ENCODE data around the gene BMP8A.
"Not testable (repeated sequence)": the region's sequence is repeated elsewhere in the genome, so short reads cannot be mapped to it uniquely, and the experiment has no call there.

BMP8A gene, protein sequence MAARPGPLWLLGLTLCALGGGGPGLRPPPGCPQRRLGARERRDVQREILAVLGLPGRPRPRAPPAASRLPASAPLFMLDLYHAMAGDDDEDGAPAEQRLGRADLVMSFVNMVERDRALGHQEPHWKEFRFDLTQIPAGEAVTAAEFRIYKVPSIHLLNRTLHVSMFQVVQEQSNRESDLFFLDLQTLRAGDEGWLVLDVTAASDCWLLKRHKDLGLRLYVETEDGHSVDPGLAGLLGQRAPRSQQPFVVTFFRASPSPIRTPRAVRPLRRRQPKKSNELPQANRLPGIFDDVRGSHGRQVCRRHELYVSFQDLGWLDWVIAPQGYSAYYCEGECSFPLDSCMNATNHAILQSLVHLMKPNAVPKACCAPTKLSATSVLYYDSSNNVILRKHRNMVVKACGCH

DNA sequence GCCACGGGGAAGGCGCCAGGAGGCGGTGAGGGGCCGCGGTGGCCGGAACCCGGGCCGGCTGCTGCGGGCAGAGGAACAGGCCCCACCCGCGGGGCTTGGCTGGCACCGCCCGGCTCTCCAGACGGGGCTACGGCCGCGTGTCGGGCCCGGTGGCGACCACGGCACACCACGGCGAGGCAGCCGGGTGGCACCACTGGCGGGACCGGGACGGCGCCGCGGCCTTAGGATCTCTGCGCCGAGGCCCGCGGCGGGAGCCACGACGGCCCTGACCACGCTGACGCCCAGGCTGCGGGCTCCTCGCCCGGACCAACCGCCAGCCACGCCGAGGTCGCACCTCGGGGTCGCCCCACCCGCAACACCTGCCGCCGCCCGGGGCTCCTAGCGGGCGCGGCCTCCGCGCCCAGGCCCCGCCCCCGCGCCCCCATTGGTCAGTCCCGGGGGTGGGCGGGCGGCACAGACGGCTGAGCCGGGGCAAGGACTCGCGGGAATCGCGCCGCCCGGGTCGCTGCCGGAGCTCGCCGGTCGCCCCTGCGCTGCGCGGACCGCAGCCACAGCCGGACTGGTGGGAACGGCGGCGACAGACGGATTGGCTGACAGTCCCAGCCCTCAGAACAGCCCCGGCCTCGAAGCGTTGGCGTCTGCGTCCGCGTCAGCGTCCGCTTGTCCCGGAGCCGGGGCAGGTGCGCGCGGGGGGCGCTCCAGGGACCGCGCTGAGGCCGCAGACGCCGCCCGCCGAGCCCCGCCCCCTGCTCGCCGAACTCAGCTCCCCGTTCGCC lies at the start of gene BMP8A:
Gene BMP8A, plus strand, starts transcription at position 491 of the 776 bp plus-strand sequence. CDS start 356 bp downstream, outside the sequence.
- no peak for TF ChIP-seq SUZ12 (IDR thresholded peaks at IDR 0.05; ENCODE audit: extremely low read depth, insufficient read depth, insufficient read length)
- TF ChIP-seq YY1 (IDR thresholded peaks at IDR 0.05; ENCODE audit: insufficient read depth, insufficient read length) = no peak
- TF ChIP-seq ZNF274 (IDR thresholded peaks at IDR 0.05; ENCODE audit: low read depth, low read length) = no peak
- peaks cover 5% of the 10 kb centered on the region for H3K4me1 ChIP-seq (ENCODE audit: insufficient read depth, insufficient read length)
- peaks cover 18% of the 10 kb centered on the region for H3K36me3 ChIP-seq (ENCODE audit: insufficient read depth, insufficient read length, low read length)
- H3K9me3 ChIP-seq (ENCODE audit: insufficient read depth, low read length) = no peaks in the 10 kb centered on the region
- peak; percentile 55 for DNase-seq (ENCODE audit: low read depth, low spot score)
- H3K4me3 ChIP-seq (ENCODE audit: insufficient read length, low read depth) = peak within 1 kb of the TSS; percentile 53
- H3K9ac ChIP-seq (ENCODE audit: insufficient read length, low read depth) = peak within 1 kb of the TSS; percentile 62
- H3K27me3 ChIP-seq (ENCODE audit: insufficient read depth, insufficient read length) = peaks cover 68% of the 10 kb centered on the region

DNA sequence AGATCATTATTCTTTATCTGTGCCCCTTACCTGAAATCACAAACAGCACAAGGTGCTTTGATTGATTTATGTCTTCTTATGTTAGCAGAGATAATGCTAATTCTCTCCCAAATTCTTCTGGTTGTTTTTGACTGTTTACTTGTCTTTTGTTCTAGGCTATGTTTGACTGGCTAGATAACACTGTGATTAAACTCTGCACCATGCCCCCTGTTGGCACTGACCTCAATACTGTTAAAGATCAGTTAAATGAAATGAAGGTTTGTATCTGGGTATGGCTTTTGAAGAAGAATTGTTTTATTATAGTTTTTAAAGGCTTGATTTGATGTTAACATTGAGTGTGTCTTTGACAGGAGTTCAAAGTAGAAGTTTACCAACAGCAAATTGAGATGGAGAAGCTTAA lies 49.6 kb upstream of the BMP8A start:
- H3K4me3 ChIP-seq (ENCODE audit: insufficient read length, low read depth) = no peak overlapping the region
- H3K27me3 ChIP-seq (ENCODE audit: insufficient read depth, insufficient read length) = no peaks in the 10 kb centered on the region
- no peak overlapping the region for H3K9ac ChIP-seq (ENCODE audit: insufficient read length, low read depth)
- no peak for DNase-seq (ENCODE audit: low read depth, low spot score)
- TF ChIP-seq SUZ12 (IDR thresholded peaks at IDR 0.05; ENCODE audit: extremely low read depth, insufficient read depth, insufficient read length) (no peak), ZNF274 (IDR thresholded peaks at IDR 0.05; ENCODE audit: low read depth, low read length) (no peak), YY1 (IDR thresholded peaks at IDR 0.05; ENCODE audit: insufficient read depth, insufficient read length) (no peak)
- H3K36me3 ChIP-seq (ENCODE audit: insufficient read depth, insufficient read length, low read length) = peaks cover 92% of the 10 kb centered on the region
- H3K4me1 ChIP-seq (ENCODE audit: insufficient read depth, insufficient read length) = no peaks in the 10 kb centered on the region
- H3K9me3 ChIP-seq (ENCODE audit: insufficient read depth, low read length) = no peaks in the 10 kb centered on the region

DNA sequence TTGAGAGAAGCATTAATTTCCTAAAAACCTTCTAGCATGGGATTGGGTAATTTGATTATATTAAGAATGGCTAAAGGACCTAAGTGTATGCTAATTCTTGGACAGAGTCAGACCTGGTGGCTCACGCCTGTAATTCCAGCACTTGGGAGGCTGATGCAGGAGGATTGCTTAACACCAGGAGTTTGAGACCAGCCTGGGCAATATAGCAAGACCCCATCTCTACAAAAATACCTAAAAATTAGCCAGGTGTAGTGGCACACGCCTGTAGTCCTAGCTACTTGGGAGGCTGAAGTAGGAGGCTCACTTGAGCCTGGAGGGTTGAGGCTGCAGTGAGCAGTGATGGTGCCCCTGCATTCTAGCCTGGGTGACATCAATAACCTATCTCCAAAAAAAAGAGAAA lies 45.9 kb upstream of the BMP8A start:
- TF ChIP-seq SUZ12 (IDR thresholded peaks at IDR 0.05; ENCODE audit: extremely low read depth, insufficient read depth, insufficient read length) (no peak), ZNF274 (IDR thresholded peaks at IDR 0.05; ENCODE audit: low read depth, low read length) (no peak)
- H3K9ac ChIP-seq (ENCODE audit: insufficient read length, low read depth) = no peak overlapping the region
- H3K27me3 ChIP-seq (ENCODE audit: insufficient read depth, insufficient read length) = no peaks in the 10 kb centered on the region
- H3K36me3 ChIP-seq (ENCODE audit: insufficient read depth, insufficient read length, low read length) = peaks cover 92% of the 10 kb centered on the region
- no peak overlapping the region for H3K4me3 ChIP-seq (ENCODE audit: insufficient read length, low read depth)
- no peak for DNase-seq (ENCODE audit: low read depth, low spot score)
- no peaks in the 10 kb centered on the region for H3K9me3 ChIP-seq (ENCODE audit: insufficient read depth, low read length)
- no peaks in the 10 kb centered on the region for H3K4me1 ChIP-seq (ENCODE audit: insufficient read depth, insufficient read length)

DNA sequence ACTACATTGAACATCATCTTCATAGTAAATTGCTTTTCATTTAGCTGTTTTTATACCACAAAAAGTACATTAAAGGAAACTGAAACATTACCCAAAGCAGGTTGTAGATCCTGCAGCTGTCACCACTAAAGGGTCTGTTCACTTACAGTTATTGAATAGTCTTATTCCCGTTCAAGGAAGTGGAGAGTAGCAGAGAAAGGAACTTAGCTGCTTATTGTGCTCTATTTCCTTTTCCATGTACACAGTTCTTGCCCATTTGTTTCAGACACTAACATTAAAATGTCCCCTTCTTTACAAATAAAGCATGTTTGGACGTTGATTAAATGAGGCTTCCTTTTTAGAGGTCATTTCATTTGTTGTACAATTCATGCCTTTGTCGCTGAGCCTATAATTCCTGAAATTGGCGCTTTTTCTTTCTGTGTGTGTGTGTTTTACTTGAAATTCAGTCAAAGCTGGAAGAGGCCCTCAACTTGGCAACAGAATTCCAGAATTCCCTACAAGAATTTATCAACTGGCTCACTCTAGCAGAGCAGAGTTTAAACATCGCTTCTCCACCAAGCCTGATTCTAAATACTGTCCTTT lies 44.4 kb upstream of the BMP8A start:
- TF ChIP-seq ZNF274 (IDR thresholded peaks at IDR 0.05; ENCODE audit: low read depth, low read length) (no peak), YY1 (IDR thresholded peaks at IDR 0.05; ENCODE audit: insufficient read depth, insufficient read length) (no peak), SUZ12 (IDR thresholded peaks at IDR 0.05; ENCODE audit: extremely low read depth, insufficient read depth, insufficient read length) (no peak)
- Histone ChIP-seq H3K4me3 (ENCODE audit: insufficient read length, low read depth) (no peak overlapping the region), H3K36me3 (ENCODE audit: insufficient read depth, insufficient read length, low read length) (peaks cover 92% of the 10 kb centered on the region), H3K9me3 (ENCODE audit: insufficient read depth, low read length) (no peaks in the 10 kb centered on the region), H3K4me1 (ENCODE audit: insufficient read depth, insufficient read length) (no peaks in the 10 kb centered on the region), H3K9ac (ENCODE audit: insufficient read length, low read depth) (no peak overlapping the region), H3K27me3 (ENCODE audit: insufficient read depth, insufficient read length) (no peaks in the 10 kb centered on the region)
- no peak for DNase-seq (ENCODE audit: low read depth, low spot score)

DNA sequence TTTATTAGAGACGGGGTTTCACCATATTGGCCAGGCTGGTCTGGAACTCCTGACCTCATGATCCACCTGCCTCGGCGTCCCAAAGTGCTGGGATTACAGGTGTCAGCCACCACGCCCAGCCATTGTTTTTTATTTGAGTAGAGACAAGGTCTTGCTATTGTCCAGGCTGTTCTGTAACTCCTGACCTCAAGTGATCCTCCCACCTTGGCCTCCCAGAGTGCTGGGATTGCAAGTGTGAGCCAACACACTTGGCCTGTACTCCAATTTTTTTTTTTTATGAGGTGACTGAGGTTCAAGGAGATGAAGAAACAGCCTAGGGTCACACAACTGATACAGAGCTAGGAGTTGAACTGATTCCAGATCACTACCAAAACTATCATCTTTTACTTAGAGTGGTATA lies 41.4 kb upstream of the BMP8A start:
- H3K9ac ChIP-seq (ENCODE audit: insufficient read length, low read depth); H3K27me3 ChIP-seq (ENCODE audit: insufficient read depth, insufficient read length); DNase-seq (ENCODE audit: low read depth, low spot score); H3K4me3 ChIP-seq (ENCODE audit: insufficient read length, low read depth); H3K9me3 ChIP-seq (ENCODE audit: insufficient read depth, low read length); H3K4me1 ChIP-seq (ENCODE audit: insufficient read depth, insufficient read length): not testable (repeated sequence)
- peaks cover 94% of the 10 kb centered on the region for H3K36me3 ChIP-seq (ENCODE audit: insufficient read depth, insufficient read length, low read length)

DNA sequence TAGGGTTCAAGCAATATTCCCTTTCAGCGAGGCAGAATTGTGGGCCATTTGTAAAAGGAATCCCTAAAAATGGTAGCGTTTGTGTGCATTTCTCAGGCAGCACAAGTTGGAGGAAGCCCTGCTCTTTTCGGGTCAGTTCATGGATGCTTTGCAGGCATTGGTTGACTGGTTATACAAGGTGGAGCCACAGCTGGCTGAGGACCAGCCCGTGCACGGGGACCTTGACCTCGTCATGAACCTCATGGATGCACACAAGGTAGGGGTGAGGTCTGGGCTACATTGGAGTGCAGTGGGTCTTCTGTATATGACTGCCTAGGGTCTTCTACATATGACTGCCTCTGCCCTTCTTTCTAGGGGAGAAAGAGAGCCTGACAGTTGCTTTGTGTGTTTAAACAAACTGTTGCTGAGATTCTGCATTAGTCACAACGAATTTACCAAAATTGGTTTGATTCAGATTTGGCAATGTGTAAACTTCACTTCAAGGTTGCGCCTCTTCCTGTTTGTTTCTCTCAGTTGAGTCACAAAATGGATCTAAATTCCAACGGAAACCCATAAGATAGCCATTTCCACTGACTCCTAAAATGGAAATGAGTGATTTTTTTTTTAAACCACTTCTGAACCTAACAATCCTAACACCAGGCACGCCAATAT lies 40.4 kb upstream of the BMP8A start:
- H3K4me3 ChIP-seq (ENCODE audit: insufficient read length, low read depth) = no peak overlapping the region
- H3K36me3 ChIP-seq (ENCODE audit: insufficient read depth, insufficient read length, low read length) = peaks cover 94% of the 10 kb centered on the region
- no peaks in the 10 kb centered on the region for H3K27me3 ChIP-seq (ENCODE audit: insufficient read depth, insufficient read length)
- no peak for DNase-seq (ENCODE audit: low read depth, low spot score)
- H3K9ac ChIP-seq (ENCODE audit: insufficient read length, low read depth) = no peak overlapping the region
- H3K9me3 ChIP-seq (ENCODE audit: insufficient read depth, low read length) = no peaks in the 10 kb centered on the region
- TF ChIP-seq YY1 (IDR thresholded peaks at IDR 0.05; ENCODE audit: insufficient read depth, insufficient read length) = no peak
- TF ChIP-seq ZNF274 (IDR thresholded peaks at IDR 0.05; ENCODE audit: low read depth, low read length) = no peak
- TF ChIP-seq SUZ12 (IDR thresholded peaks at IDR 0.05; ENCODE audit: extremely low read depth, insufficient read depth, insufficient read length) = no peak
- no peaks in the 10 kb centered on the region for H3K4me1 ChIP-seq (ENCODE audit: insufficient read depth, insufficient read length)

DNA sequence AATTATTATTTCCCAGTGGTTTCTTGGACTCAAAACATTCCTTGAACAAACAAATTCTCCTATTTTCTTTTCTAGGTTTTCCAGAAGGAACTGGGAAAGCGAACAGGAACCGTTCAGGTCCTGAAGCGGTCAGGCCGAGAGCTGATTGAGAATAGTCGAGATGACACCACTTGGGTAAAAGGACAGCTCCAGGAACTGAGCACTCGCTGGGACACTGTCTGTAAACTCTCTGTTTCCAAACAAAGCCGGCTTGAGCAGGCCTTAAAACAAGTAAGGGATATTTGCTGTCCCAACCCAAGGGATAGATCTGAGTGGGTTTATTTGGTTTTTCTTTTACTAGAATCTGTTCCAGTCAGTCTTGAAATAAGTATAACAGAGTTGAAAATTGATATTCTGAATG lies 39.4 kb upstream of the BMP8A start:
- Histone ChIP-seq H3K4me1 (ENCODE audit: insufficient read depth, insufficient read length) (no peaks in the 10 kb centered on the region), H3K9me3 (ENCODE audit: insufficient read depth, low read length) (no peaks in the 10 kb centered on the region), H3K27me3 (ENCODE audit: insufficient read depth, insufficient read length) (no peaks in the 10 kb centered on the region), H3K9ac (ENCODE audit: insufficient read length, low read depth) (no peak overlapping the region), H3K4me3 (ENCODE audit: insufficient read length, low read depth) (no peak overlapping the region), H3K36me3 (ENCODE audit: insufficient read depth, insufficient read length, low read length) (peaks cover 94% of the 10 kb centered on the region)
- TF ChIP-seq ZNF274 (IDR thresholded peaks at IDR 0.05; ENCODE audit: low read depth, low read length) = no peak
- no peak for TF ChIP-seq SUZ12 (IDR thresholded peaks at IDR 0.05; ENCODE audit: extremely low read depth, insufficient read depth, insufficient read length)
- TF ChIP-seq YY1 (IDR thresholded peaks at IDR 0.05; ENCODE audit: insufficient read depth, insufficient read length) = no peak
- no peak for DNase-seq (ENCODE audit: low read depth, low spot score)
